Measurements from ENCODE around the gene KAT8.

Gene KAT8

GRCh38 chr16:31108035-31108793, 9.2 kb upstream of the KAT8 start, which contains the start of gene BCKDK:
Gene BCKDK, plus strand, starts transcription at chr16:31108386. Its CDS starts 838 bp downstream, at chr16:31109224.
- DNase-seq (ENCODE audit: low read depth in 2 of 2), result peak; percentile 76 to 77

DNA sequence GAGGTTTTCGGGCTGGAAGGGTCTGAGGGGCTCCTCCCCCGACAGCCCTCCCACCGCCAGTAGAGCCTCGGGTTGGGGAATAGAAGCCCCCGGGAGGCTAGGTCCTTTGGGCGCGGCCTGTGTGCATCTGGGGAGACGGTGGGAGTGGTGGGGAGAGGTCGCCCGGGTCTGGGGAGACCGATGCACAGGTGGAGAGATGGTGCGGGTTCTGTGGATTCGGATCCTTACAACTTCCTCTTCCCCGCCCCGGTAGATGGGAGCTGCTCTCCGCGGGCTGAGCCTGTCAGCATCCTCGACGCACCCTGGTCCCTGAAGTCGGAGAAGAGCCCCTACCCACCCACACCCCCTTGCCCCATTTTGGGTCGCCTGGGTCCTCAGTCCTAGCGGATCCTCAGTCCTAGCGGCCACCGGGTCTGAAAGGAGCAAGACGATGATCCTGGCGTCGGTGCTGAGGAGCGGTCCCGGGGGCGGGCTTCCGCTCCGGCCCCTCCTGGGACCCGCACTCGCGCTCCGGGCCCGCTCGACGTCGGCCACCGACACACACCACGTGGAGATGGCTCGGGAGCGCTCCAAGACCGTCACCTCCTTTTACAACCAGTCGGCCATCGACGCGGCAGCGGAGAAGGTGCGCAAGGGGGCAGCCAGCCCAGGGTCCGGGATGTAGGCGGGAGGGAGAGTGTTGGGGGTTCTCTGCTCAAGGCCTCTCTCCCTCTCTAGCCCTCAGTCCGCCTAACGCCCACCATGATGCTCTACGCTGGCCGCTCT, 8.5 kb upstream of the KAT8 start:
- DNase-seq (ENCODE audit: low read depth in 2 of 2), result no peak

- no peak for DNase-seq (ENCODE audit: low read depth in 2 of 2)
Measured at GRCh38 chr16:31109622-31110021, 7.8 kb upstream of the KAT8 start.

DNA sequence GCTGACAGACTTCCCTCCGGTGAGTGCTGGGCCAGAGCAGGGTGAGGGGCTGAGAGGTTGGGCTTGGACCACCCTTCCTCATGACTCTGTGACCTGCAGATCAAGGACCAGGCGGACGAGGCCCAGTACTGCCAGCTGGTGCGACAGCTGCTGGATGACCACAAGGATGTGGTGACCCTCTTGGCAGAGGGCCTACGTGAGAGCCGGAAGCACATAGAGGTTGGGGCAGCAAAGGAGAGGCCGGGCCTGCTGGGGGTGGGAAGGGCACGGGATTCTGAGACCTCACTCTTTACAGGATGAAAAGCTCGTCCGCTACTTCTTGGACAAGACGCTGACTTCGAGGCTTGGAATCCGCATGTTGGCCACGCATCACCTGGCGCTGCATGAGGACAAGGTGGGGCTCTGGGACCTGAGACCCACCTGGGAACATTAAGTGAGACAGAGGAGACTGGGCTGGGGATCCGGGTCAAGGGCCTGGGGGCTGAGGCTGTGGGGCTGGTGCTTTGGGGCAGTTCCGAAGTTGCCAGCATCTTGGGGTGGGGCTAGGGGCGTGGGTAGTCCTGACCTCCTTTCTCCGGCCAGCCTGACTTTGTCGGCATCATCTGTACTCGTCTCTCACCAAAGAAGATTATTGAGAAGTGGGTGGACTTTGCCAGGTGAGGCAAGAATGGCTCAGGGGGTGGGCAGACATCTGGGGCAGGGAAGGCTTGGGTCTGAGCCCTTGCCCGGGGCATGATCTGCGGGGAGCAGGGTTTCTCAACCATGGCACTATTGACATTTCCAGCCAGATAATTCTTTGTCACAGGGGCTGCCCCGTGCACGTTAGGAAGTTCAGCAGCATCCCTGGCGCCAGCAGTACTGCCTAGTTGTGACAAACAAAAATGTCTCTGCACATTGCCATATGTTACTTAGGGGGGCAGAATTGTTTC, 7.1 kb upstream of the KAT8 start:
- DNase-seq (ENCODE audit: low read depth in 2 of 2), result no peak

GRCh38 chr16:31111881-31112466, 5.5 kb upstream of the KAT8 start:
- no peak for DNase-seq (ENCODE audit: low read depth in 2 of 2)

DNA sequence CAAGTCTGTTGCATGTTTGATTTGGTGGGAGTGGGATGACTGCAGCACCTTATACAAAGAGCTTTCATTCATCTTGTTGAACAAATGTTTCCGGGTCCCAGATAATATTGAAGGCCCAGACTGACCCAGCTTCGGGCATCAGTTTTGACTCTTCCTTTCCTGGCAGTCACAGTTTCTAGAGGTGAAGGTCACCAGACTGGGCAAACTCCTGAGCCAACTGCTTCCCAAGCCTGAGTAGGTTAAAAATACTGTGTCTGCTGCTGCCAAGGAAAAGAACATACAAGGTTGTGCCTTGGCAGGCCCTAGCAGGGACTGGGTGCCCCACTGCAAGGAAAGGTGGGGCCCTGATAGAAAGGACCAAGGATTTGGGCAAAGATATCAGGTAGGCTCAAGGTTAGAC, 4.8 kb upstream of the KAT8 start:
- DNase-seq (ENCODE audit: low read depth in 2 of 2), result no peak

DNA sequence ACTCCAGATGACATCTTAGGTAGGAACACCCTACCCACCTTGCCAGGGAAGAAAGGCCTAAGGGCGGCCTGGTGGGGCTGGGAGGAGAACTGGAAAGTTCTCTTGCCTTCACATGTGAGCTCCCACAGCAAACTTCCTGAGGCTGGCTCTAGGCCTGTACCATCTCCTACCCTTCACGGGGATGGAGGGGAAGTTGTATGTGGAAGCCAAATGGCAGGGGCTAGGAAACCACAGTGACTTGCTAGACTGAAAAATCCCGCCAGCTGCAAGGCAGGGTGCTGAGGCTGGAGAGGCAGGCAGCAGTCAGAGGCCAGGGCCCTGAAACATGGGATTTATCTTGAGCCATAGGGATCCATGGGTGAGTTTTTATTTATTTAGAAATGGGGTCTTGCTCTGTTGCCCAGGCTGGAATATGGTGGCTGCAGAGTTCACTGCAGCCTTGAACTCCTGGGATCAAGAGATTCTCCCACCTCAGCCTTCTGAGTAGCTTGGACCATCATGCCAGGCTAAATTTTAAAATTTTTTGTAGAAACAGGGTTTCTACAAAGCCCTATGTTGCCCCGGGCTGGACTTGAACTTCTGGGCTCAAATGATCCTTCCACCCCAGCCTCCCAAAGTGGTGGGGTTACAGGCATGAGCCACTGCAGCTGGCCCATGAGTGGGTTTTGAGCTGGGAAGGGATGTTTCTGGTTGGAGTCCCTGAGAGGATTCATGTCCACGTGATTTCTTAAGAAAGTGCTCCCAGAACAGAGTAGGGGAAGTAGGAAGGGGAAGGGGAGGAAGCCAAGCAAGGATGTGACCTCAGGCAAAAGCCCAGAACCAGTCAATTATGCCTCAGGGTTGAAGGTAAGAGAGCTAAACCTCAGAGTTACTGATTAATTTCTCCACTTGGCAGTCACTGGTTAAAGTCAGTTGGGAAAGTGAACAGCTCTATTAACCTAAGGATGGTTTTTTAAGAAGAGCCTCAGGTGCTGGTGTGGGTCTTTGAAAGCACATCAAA, 4.0 kb upstream of the KAT8 start:
- DNase-seq (ENCODE audit: low read depth in 2 of 2), result no peak

DNA sequence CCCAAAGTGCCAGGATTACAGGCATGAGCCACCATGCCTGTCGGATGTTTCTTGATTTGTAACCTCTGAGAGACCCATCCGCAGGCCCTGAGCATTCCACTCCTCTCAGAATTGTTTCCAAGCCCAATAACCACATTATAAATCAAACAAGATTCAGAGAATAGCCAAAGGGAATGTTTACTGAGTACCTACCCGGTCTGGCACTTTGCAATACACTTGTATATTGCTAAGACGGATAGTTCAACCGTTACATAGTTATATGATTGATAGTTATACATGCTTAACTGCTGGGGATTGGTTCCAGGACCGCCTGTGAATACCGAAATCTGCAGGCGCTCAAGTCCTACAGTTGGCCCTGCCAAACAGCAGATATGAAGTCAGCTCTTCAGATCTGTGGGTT, 3.0 kb upstream of the KAT8 start:
- DNase-seq (ENCODE audit: low read depth in 2 of 2), result no peak

- no peak for DNase-seq (ENCODE audit: low read depth in 2 of 2)
Measured at GRCh38 chr16:31118223-31119155, 1.0 kb downstream of the KAT8 start.

DNA sequence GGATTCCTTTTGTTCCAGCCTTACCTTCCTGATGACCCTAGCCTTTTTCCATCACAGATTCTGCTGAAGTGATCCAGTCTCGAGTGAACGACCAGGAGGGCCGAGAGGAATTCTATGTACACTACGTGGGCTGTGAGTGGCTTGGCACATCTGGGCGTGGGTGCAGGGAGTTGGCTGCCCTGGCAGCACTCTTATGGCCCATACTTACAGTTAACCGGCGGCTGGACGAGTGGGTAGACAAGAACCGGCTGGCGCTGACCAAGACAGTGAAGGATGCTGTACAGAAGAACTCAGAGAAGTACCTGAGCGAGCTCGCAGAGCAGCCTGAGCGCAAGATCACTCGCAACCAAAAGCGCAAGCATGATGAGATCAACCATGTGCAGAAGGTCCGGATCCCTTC, 2.7 kb downstream of the KAT8 start:
- DNase-seq (ENCODE audit: low read depth in 2 of 2), result no peak

DNA sequence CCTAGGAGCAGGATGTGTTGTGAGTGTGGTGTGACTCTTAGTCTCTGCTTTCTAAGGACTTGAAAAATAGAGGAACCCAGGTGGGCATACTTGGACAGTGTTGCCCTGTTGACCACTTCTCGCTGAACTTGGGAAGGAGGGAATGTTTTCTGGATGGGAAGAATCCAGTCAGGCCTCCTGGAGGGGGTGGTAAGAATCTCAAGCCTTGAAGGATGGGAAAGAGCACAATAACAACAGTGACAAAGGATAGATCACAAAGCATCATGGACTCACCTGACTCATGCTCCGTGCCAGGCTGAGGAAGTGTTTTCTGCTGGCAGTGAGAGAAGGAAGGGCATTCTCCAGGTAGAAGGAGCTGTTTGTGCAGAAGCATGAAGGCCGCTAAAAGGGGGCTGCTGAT, 8.4 kb downstream of the KAT8 start:
- no peak for DNase-seq (ENCODE audit: low read depth in 2 of 2)

- no peak for DNase-seq (ENCODE audit: low read depth in 2 of 2)
Measured at GRCh38 chr16:31127182-31127581, 9.7 kb downstream of the KAT8 start.

GRCh38 chr16:31128711-31129567, 11.5 kb downstream of the KAT8 start:
- no peak for DNase-seq (ENCODE audit: low read depth in 2 of 2)

GRCh38 chr16:31129568-31130335, 12.3 kb downstream of the KAT8 start:
- no peak for DNase-seq (ENCODE audit: low read depth in 2 of 2)

DNA sequence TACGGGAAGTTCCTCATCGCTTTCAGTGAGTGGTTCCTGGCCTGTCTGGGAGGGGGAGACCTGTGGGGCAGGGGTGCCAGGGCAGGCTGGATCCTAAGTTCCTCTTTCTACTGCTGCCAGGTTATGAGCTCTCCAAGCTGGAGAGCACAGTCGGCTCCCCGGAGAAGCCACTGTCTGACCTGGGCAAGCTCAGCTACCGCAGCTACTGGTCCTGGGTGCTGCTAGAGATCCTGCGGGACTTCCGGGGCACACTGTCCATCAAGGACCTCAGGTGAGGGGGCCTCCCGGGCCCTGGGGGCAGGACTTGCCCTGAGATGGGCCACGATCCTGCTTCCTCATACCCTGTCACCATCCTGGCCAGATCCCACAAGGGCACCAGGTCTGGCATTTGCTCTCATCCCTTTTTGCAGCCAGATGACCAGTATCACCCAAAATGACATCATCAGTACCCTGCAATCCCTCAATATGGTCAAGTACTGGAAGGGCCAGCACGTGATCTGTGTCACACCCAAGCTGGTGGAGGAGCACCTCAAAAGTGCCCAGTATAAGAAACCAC, 12.9 kb downstream of the KAT8 start:
- no peak for DNase-seq (ENCODE audit: low read depth in 2 of 2)

DNA sequence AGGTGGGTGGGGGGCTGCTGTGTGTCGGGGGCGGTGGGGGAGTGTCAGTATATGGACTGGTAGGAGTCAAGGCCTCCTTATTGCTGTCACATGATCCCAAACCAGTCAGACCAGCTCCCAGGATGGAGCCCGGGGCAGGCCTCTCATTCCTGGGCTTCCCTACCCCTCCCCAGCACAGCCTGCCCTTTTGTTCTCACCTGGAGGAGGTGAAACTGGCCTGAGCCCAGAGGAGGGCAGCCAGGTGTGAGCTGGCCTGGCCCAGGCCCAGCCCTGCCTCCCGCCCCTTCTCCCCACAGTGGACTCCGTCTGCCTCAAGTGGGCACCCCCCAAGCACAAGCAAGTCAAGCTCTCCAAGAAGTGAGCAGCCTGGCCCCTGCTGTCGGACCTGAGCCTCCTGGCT, 13.4 kb downstream of the KAT8 start:
- no peak for DNase-seq (ENCODE audit: low read depth in 2 of 2)

GRCh38 chr16:31131416-31131815, 14.0 kb downstream of the KAT8 start:
- DNase-seq (ENCODE audit: low read depth in 2 of 2), result no peak
